Naive B cell (primary cell): ENCODE data around the gene CPAMD8. TPM values are rescaled to one million over a fixed set of nuclear protein-coding genes. Genes with fewer than 3 reads are reported as not detected.
A peak's percentile ranks its signal among the peaks of the same experiment; 100 is the strongest.
"Not testable (repeated sequence)": the region's sequence is repeated elsewhere in the genome, so short reads cannot be mapped to it uniquely, and the experiment has no call there.

Source experiments
- ATAC-seq, 2 donors: fragments of 150-1000 bp; cut with Tn5 transposase; 2 replicates each; pipeline ENCODE4 v1.10.0; 2021; ENCODE audit warnings: low read depth in 2 of 2, mild to moderate bottlenecking in 2 of 2, moderate library complexity in 2 of 2
- DNase-seq: peaks from one replicate; pipeline ENCODE4 v3.0.0; 2022
- H3K27ac Mint-ChIP-seq, 6 donors: one replicate each; pipeline ENCODE4 v1.8.0; 2020 to 2022; ENCODE audit warnings: mild to moderate bottlenecking in 6 of 6, mixed read lengths in 6 of 6, moderate library complexity in 5 of 6, inconsistent platforms in 2 of 6
- H3K27me3 Mint-ChIP-seq, 3 donors: one replicate each; pipeline ENCODE4 v1.8.0; 2021 to 2022; ENCODE audit warnings: mixed read lengths in 3 of 3, mild to moderate bottlenecking in 1 of 3
- H3K36me3 Mint-ChIP-seq, 2 donors: one replicate each; pipeline ENCODE4 v1.8.0; 2020 to 2022; ENCODE audit warnings: mixed read lengths in 2 of 2, inconsistent platforms in 1 of 2, mild to moderate bottlenecking in 1 of 2
- H3K4me1 Mint-ChIP-seq, 3 donors: one replicate each; pipeline ENCODE4 v1.8.0; 2020 to 2022; ENCODE audit warnings: mixed read lengths in 3 of 3, inconsistent platforms in 1 of 3, mild to moderate bottlenecking in 1 of 3, moderate library complexity in 1 of 3
- H3K4me3 Mint-ChIP-seq, 8 donors: one replicate each; pipeline ENCODE4 v1.8.0; 2020 to 2022; ENCODE audit warnings: mild to moderate bottlenecking in 8 of 8, mixed read lengths in 8 of 8, moderate library complexity in 8 of 8, inconsistent platforms in 2 of 8
- H3K9me3 Mint-ChIP-seq, 7 donors: one replicate each; pipeline ENCODE4 v1.8.0; 2020 to 2022; ENCODE audit warnings: mixed read lengths in 7 of 7, mild to moderate bottlenecking in 5 of 7, inconsistent platforms in 2 of 7, moderate library complexity in 1 of 7
- polyA plus RNA-seq, 6 donors: library from polyadenylated mRNA; unstranded; fragments of 300-500 nt; fragmentation: Illumina TruSeq; gene quantifications; one replicate each; pipeline ENCODE4 v1.2.3, GENCODE V29; 2021; ENCODE audit warnings: low read depth in 6 of 6

Gene CPAMD8
- polyA plus RNA-seq, 6 donors from 2014 or later, result 0.12 to 0.65 (median 0.35) TPM; not detected in 2

GRCh38 chr19:17031741-17032140 lies 5.1 kb upstream of the CPAMD8 start:
- no peak for ATAC-seq
- no peak for DNase-seq
- Mint-ChIP-seq H3K4me3 (no peak overlapping the region), H3K9me3 (peaks cover 0 to 3% (median 0%) of the 10 kb centered on the region in 7 donors), H3K27me3 (peaks cover 20 to 61% (median 41%) of the 10 kb centered on the region in 3 donors), H3K36me3 (peaks cover 0 to 13% of the 10 kb centered on the region in 2 donors), H3K4me1 (peaks cover 3 to 11% (median 7%) of the 10 kb centered on the region in 3 donors), H3K27ac (no peak overlapping the region)

DNA sequence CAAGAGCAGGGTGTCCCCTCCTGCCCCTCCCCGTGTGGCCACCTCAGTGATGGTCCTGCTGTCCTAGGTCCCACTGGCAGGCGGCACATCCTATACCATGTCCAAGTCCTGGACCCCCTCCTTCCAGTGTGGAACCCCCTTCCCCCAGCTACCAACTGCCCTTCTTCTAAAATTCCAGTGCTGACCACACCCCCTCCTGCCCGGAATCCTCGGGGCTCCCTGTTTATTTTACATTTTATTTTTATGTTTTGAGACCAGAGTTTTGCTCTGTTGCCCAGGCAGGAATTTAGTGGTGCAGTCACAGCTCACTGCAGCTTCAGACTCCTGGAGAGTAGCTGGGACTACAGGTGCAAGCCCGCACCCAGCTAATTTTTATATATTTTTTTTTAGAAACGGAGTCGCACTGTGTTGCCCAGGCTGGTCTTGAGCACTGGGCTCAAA lies 945 bp upstream of the CPAMD8 start:
- H3K27ac Mint-ChIP-seq, result peak overlapping the region in 1 of 6 donors; percentile 79
- peaks cover 3 to 23% (median 18%) of the 10 kb centered on the region in 7 donors for H3K9me3 Mint-ChIP-seq
- peaks cover 8 to 33% of the 10 kb centered on the region in 2 donors for H3K36me3 Mint-ChIP-seq
- no peak for ATAC-seq
- H3K4me3 Mint-ChIP-seq, result peak overlapping the region; percentile 64 to 84 (median 75)
- H3K27me3 Mint-ChIP-seq, result peaks cover 34 to 63% (median 48%) of the 10 kb centered on the region in 3 donors
- H3K4me1 Mint-ChIP-seq, result peaks cover 9 to 23% (median 14%) of the 10 kb centered on the region in 3 donors
- DNase-seq, result no peak

DNA sequence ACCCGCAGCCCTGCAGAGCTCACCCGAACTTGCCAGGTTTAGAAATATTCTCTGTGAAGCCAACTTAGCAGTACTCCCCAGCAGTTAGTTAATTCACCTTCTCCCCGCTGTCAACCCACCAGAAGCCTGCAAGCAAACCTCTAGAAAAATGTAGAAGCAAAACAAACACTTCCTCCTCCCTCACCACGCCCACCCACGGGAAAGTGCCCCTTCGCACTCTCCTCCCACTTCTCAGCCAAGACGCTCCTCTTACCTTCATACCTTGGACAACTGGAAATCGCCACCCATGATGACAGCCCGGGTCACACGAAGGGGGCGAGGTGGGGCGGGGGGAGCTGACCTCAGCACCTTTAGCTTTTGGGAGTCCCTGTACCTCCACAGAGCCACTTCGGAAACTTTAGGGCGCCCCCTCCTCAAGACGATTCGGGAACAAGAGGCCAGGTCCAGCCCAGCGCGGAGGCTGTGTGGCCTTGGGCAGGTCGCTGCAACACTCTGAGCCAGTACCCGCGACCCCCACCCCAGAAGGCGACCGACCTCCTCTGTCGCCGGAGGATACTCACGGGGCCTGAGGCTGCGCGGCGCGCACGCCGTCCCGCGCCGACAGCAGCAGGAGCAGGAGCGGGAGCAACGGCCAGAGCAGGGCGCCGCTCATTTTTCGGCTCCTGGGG lies 485 bp downstream of the CPAMD8 start:
- DNase-seq (peak; percentile 31), ATAC-seq (peak; percentile 85 to 86)
- Mint-ChIP-seq H3K4me3 (peak overlapping the region; percentile 52 to 90 (median 84)), H3K4me1 (peaks cover 9 to 30% (median 19%) of the 10 kb centered on the region in 3 donors), H3K36me3 (peaks cover 8 to 35% of the 10 kb centered on the region in 2 donors), H3K27ac (peak overlapping the region in 2 of 6 donors; percentile 17 to 90), H3K27me3 (peaks cover 30 to 62% (median 44%) of the 10 kb centered on the region in 3 donors), H3K9me3 (peaks cover 3 to 30% (median 21%) of the 10 kb centered on the region in 7 donors)

- Mint-ChIP-seq H3K27me3 (peaks cover 30 to 58% (median 44%) of the 10 kb centered on the region in 3 donors), H3K4me3 (peak overlapping the region in 5 of 8 donors; percentile 20 to 90 (median 79)), H3K36me3 (peaks cover 8 to 35% of the 10 kb centered on the region in 2 donors), H3K9me3 (peaks cover 7 to 32% (median 21%) of the 10 kb centered on the region in 7 donors), H3K4me1 (peaks cover 9 to 30% (median 19%) of the 10 kb centered on the region in 3 donors), H3K27ac (no peak overlapping the region)
- ATAC-seq (no peak), DNase-seq (no peak)
Measured at GRCh38 chr19:17025361-17025760, 1.2 kb downstream of the CPAMD8 start.

GRCh38 chr19:17024941-17025340 lies 1.7 kb downstream of the CPAMD8 start:
- H3K36me3 Mint-ChIP-seq, result peaks cover 8 to 35% of the 10 kb centered on the region in 2 donors
- DNase-seq, H3K27ac Mint-ChIP-seq, ATAC-seq: not testable (repeated sequence)
- H3K4me1 Mint-ChIP-seq, result peaks cover 9 to 30% (median 19%) of the 10 kb centered on the region in 3 donors
- peaks cover 7 to 32% (median 21%) of the 10 kb centered on the region in 7 donors for H3K9me3 Mint-ChIP-seq
- peaks cover 26 to 58% (median 44%) of the 10 kb centered on the region in 3 donors for H3K27me3 Mint-ChIP-seq
- peak overlapping the region in 1 of 8 donors; percentile 20 for H3K4me3 Mint-ChIP-seq

- no peak for DNase-seq
- Mint-ChIP-seq H3K9me3 (peaks cover 7 to 32% (median 21%) of the 10 kb centered on the region in 7 donors), H3K27ac (no peak overlapping the region), H3K4me1 (peaks cover 9 to 30% (median 19%) of the 10 kb centered on the region in 3 donors), H3K36me3 (peaks cover 8 to 34% of the 10 kb centered on the region in 2 donors), H3K27me3 (peaks cover 25 to 49% (median 35%) of the 10 kb centered on the region in 3 donors), H3K4me3 (peak overlapping the region in 1 of 8 donors; percentile 2)
- ATAC-seq, result no peak
Measured at GRCh38 chr19:17023805-17024204, 2.8 kb downstream of the CPAMD8 start.

- peaks cover 7 to 30% (median 21%) of the 10 kb centered on the region in 7 donors for H3K9me3 Mint-ChIP-seq
- H3K27me3 Mint-ChIP-seq, result peaks cover 15 to 38% (median 25%) of the 10 kb centered on the region in 3 donors
- H3K4me1 Mint-ChIP-seq, result peaks cover 9 to 25% (median 19%) of the 10 kb centered on the region in 3 donors
- ATAC-seq, result no peak
- H3K36me3 Mint-ChIP-seq, result peaks cover 8 to 24% of the 10 kb centered on the region in 2 donors
- peak overlapping the region in 1 of 8 donors; percentile 31 for H3K4me3 Mint-ChIP-seq
- no peak for DNase-seq
- H3K27ac Mint-ChIP-seq, result no peak overlapping the region
Measured at GRCh38 chr19:17022738-17023137, 3.9 kb downstream of the CPAMD8 start.

- ATAC-seq, result no peak
- Mint-ChIP-seq H3K9me3 (peaks cover 7 to 30% (median 21%) of the 10 kb centered on the region in 7 donors), H3K4me3 (no peak overlapping the region), H3K27me3 (peaks cover 15 to 31% (median 17%) of the 10 kb centered on the region in 3 donors), H3K4me1 (peaks cover 6 to 19% (median 15%) of the 10 kb centered on the region in 3 donors), H3K27ac (no peak overlapping the region), H3K36me3 (peaks cover 8 to 22% of the 10 kb centered on the region in 2 donors)
- DNase-seq, result no peak
Measured at GRCh38 chr19:17021793-17022590, 4.6 kb downstream of the CPAMD8 start.

GRCh38 chr19:17021328-17021727 lies 5.3 kb downstream of the CPAMD8 start:
- Mint-ChIP-seq H3K4me1 (peaks cover 6 to 19% (median 15%) of the 10 kb centered on the region in 3 donors), H3K9me3 (peaks cover 7 to 30% (median 21%) of the 10 kb centered on the region in 7 donors), H3K27me3 (peaks cover 15 to 35% (median 23%) of the 10 kb centered on the region in 3 donors), H3K27ac (no peak overlapping the region), H3K4me3 (no peak overlapping the region), H3K36me3 (peaks cover 8 to 22% of the 10 kb centered on the region in 2 donors)
- DNase-seq (no peak), ATAC-seq (no peak)

DNA sequence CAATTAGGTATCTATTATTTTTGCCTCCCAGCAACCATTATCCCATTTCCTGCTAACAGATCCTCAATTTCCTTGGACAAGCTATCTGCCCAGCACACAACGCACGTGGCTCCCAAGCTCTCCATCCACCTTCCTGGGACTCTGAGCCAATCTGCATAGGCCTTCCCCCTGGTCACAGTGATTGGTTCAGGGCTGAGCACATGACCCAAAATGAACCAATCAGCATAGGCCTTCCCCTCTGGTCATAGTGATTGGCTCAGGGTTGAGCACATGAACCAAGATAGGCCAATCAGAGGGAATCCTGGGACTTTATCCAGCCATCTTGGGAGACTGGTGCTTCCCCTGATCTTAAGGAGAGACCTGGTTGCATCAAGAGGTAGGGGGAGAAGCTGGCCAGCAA lies 5.8 kb downstream of the CPAMD8 start:
- no peak for DNase-seq
- Mint-ChIP-seq H3K4me3 (no peak overlapping the region), H3K9me3 (peaks cover 7 to 30% (median 21%) of the 10 kb centered on the region in 7 donors), H3K4me1 (peaks cover 1 to 14% (median 10%) of the 10 kb centered on the region in 3 donors), H3K27ac (no peak overlapping the region), H3K27me3 (peaks cover 11 to 34% (median 21%) of the 10 kb centered on the region in 3 donors), H3K36me3 (peaks cover 8 to 22% of the 10 kb centered on the region in 2 donors)
- peak; percentile 25 to 27 for ATAC-seq

GRCh38 chr19:17020385-17020784 lies 6.2 kb downstream of the CPAMD8 start:
- peaks cover 10 to 35% (median 22%) of the 10 kb centered on the region in 3 donors for H3K27me3 Mint-ChIP-seq
- DNase-seq (no peak), ATAC-seq (no peak)
- no peak overlapping the region for H3K4me3 Mint-ChIP-seq
- H3K9me3 Mint-ChIP-seq, result peaks cover 7 to 30% (median 21%) of the 10 kb centered on the region in 7 donors
- H3K27ac Mint-ChIP-seq, result no peak overlapping the region
- peaks cover 0 to 10% (median 7%) of the 10 kb centered on the region in 3 donors for H3K4me1 Mint-ChIP-seq
- peaks cover 8 to 22% of the 10 kb centered on the region in 2 donors for H3K36me3 Mint-ChIP-seq

GRCh38 chr19:17014212-17014861 lies 12.3 kb downstream of the CPAMD8 start:
- not testable (repeated sequence) for H3K36me3 Mint-ChIP-seq, ATAC-seq, DNase-seq, H3K4me3 Mint-ChIP-seq, H3K27ac Mint-ChIP-seq, H3K4me1 Mint-ChIP-seq, H3K9me3 Mint-ChIP-seq
- peaks cover 12 to 29% (median 27%) of the 10 kb centered on the region in 3 donors for H3K27me3 Mint-ChIP-seq
